DMS 273 (cell line): ENCODE measurements around the gene CDK6.
A peak's percentile ranks its signal among the peaks of the same experiment; 100 is the strongest.
"Not testable (repeated sequence)": the region's sequence is repeated elsewhere in the genome, so short reads cannot be mapped to it uniquely, and the experiment has no call there.

ENCODE experiments used
- DNase-seq: peaks from one replicate; lab custom pipeline; 2025; ENCODE audit not compliant: unreplicated experiment; lab: John Stamatoyannopoulos, UW

The CDK6 gene

DNA sequence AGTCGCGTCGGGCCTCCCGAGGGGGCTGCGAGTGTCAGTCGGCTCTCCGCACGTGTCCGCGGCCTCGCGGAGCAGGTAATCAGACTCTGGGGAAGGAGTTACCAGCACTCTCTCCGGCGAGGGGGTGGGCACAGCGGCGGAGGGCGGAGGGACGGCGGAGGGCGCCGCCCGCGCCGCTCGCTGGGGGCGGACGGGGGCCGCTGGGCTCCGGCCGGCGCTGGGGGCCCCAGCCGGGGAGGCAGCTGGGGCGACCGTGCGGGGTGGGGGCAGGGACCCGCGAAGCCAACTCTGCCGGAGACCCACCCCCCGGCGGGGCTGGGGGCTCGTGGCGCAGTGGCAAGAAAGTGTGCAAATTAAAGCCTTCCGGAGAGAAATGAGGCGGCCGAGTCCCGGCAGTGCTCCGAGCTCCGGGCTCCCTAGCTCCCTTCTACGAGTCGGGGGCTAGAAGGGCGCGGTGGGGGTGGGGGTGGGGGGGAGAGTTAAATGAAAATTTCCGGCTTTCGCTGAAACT lies at the start of gene CDK6:
CDK6 (minus strand) TSS at position 85 of the 511 bp plus-strand sequence. CDS start 3,250 bp downstream, outside the sequence.
- DNase-seq = peak; percentile 90

DNA sequence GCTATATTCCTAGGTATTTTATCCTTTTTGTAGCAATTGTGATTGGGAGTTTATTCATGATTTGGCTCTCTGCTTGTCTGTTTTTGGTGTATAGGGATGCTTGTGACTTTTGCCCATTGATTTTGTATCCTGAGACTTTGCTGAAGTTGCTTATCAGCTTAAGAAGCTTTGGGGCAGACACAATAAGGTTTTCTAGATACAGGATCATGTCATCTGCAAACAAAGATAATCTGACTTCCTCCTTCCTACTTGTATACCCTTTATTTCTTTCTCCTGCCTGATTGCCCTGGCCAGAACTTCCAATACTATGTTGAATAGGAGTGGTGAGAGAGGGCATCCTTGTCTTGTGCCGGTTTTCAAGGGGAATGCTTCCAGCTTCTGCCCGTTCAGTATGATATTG lies 49.7 kb upstream of the CDK6 start:
- DNase-seq = not testable (repeated sequence)

DNA sequence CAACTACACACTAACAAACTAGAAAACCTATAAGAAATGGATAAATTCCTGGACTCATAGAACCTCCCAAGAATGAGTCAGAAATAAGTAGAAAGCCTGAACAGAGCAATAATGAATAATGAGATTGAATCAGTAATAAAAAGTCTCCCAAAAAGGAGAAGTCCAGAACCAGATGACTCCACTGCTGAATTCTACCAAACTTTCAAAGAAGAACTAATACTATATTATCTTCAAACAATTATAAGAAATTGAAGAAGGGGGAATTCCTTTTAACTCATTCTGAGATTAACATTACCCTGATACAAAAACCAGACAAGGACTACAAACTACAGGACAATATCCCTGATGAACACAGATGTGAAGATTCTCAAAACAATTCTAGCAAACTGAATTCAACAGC lies 47.8 kb upstream of the CDK6 start:
- DNase-seq = no peak

DNA sequence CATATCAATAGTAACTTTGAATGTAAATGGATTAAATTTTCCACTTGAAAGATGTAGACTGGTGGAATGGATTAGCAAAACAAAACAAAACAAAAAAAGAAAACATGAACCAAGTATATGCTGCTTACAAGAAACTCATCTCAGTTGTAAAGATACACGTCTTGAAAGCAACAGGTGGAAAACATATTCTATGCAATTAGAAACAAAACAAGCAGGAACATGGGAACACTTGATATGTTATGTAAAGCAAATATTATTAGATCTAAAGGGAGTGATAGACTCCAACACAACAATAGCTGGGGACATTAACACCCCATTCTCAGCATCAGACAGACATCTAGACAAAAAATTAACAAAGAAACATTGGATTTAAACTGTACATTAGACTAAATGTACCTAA lies 46.4 kb upstream of the CDK6 start:
- DNase-seq = no peak

DNA sequence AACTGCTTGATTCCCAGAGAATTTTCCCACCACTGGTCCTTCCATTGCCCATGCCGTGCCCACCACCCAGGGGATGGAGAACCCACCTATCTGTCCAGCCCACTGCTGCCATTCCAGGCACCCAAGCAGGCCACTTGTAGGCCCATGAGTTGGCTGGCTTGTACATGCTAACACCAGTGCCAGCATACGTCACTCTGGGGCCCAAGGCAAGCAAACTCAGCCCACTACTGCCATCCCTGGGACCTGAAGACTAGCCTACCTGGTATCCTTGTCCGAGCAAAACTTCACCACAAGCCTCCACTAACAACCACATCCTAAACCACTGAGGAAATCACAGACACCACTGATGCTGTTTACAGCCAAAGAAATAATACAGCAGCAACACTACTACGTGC lies 44.7 kb upstream of the CDK6 start:
- DNase-seq = no peak

DNA sequence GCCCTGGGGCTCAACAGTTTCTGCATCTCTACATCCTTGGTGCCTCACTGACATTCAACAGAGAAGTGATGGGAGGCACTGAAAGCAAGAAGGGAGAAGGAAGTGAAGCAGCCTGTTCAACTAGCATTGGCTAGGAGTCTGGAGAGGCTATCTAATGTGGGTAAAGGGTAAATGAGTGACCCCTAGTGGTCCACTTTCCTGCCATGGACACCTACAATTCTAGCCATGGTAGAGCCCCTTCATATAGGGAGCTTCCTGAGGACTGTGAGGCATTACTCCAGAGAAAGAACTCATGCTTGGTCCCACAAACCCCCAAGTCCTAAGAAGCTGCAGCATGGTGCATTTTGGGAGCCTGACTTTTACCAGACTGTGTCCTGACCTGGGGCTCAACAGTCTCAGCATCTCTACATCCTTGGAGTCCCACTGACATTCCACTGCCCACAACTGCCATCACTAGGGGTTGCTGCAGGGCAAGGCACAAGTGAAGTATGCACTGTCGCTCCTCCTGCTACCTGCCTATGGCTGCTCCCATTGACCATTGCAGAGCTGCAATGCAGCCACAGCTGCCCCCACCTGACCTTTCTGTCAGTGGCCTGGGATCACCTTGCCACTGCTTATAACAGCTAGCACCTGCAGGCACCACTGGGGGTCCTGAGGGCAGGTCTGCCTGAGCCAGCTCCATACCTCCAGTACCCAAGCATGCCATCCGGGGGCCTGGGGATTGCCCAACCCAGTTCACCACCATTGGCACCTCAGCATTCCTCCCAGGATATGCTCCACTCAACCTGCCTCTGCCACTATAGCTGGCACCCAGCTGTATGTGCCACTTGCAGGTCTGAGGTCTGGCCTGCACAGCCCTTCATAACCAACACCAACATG lies 44.1 kb upstream of the CDK6 start:
- peak; percentile 47 for DNase-seq

DNA sequence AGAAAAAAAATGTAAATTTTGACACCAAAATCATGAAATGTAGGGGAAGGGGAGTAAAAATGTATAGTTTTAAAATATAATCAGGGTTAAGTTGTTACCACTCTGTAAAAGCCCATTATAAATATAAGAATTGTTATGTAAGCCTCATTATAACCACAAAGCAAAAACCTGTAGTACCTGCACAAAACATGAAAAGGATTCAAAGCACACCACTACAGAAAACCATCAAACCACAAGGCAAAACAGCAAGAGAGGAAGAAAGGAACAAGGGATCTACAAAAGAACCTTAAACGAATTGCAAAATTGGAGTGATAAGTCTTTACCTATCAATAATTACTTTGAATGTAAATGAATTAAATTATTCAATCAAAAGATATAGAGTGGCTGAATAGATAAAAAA lies 41.0 kb upstream of the CDK6 start:
- DNase-seq = no peak

DNA sequence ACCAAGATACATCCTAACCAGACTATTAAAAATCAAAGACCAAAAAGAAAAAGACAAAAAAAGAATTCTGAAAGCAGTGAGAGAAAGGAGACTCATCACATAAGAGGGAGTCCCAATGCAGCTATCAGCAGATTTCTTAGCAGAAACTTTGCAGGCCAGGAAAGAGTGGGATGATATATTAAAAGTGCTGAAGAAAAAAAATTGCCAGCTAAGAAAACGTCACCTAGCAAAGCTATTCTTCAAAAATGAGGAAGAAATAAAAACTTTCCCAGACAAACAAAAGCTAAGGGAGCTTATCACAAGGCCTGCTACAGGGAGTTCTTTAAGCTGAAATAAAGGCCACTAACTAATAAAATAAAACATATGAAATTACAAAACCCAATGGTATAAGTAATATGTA lies 40.5 kb upstream of the CDK6 start:
- DNase-seq = no peak

DNA sequence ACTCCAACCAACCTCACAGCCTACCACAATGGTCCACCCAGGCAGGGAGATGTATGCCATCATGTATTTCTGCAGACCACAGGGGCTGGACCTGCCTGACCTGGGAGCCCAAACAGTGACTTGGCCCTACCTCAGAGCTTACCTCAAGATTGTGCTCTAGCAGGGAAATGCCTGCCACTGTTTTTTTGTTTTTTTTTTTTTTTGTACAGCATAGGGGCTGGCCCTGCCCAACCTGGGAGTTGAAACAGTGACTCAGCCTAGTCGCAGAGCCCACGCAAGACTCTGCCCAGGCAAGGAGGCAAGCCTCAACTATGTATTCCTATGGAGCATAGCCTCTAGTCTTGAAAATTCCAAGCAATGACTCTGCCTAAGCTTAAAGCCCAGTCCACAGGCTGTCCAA lies 39.3 kb upstream of the CDK6 start:
- no peak for DNase-seq

DNA sequence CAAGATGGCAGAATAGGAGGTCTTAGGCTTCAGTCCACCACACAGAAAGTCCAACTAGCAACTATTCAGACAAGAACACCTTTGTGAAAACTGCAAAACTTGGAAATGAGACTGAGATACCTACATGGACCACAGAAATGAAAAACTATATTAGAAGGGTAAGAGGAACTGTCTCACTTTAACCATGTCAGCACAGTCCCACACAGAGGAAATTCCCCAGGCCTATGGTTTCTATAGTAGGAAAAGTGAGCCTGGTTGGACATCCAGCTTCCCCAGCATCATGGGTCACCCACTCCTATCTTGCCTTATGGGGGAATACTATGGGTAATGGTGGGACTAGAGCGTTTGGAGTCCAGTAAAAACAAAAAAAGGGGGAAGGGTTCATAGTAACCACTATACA lies 38.8 kb upstream of the CDK6 start:
- DNase-seq = no peak

DNA sequence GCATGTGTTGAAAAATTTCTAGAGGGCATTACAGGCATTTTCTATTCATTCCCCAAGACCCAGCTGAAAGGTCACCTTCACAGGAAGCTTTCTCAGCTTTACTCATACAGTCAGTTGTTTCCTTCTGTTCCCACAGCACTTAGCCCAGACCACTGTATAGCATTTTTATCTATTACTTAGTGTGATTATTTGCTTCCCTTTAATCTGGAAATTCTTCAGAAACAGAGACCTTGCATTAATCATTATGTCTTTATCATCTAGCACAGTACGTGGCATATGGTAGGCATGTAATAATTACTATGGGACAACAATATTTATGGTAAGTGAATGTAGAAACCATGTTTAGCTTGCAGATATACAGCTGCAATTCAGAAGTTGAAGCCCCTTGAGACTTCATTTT lies 38.2 kb upstream of the CDK6 start:
- no peak for DNase-seq

DNA sequence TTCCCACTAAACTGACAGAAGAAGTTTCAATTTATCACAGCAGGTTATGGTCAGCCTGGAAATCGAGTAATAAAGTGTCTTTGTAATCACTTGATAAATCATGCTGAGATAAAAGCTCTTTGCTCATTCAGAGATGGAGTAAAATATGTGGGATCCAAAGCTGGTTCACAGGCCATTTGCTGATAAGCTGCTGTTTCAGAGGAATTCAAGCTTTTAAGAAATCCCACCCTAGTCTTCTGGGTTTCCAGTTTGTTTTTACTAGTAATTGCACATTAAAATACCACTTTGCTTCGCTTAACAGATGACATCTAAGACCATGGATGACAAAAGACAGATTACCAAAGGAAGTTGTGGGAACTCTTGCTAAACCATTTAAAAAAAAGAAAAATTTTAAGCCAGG lies 37.4 kb upstream of the CDK6 start:
- no peak for DNase-seq

DNA sequence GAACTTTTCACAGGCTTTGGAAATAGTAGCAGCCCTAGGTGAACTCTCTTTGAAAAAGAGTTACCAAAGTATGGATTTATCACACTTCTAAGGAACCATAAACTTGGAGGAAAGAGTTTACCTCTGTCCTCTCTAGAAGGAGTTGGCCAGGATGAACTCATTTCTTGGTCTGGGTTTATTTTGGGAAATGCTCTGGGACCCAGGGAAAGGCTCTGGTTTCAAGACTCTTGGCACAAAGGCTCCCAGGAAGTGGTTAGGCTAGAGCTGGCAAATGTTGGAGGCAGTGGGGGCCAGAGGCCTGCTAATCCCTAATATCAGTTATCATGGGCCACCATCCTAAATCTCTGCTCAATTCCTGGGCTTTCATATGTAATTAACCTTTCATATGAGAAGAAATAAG lies 36.3 kb upstream of the CDK6 start:
- DNase-seq = no peak

DNA sequence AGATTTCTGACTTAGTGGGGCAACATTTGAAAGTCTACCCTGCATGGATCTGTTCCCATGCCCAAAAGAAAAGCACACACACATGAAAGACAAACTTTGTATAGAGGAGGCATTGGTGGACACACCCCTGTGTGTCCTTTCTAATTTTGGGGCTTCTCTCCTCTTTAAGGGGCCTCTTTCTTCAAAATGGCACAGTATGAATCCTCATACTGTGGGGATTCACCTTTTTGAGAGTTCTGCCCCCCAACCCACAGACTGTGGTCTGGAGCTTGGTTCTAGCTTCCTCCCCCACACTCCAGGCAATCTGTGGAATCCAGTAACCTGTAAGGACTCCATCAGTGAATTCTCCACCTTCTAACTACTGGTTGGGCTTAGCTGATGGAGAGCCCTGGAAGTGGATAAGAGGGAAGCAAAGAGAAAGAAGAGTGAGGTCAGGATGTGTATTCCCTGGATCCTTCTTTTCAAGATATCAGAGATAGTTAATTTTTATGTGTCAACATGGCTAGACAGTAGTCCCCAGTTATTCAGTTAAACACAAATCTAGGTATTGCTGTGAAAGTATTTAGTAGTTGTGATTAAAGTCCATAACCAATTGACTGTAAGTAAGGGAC lies 32.4 kb upstream of the CDK6 start:
- no peak for DNase-seq

DNA sequence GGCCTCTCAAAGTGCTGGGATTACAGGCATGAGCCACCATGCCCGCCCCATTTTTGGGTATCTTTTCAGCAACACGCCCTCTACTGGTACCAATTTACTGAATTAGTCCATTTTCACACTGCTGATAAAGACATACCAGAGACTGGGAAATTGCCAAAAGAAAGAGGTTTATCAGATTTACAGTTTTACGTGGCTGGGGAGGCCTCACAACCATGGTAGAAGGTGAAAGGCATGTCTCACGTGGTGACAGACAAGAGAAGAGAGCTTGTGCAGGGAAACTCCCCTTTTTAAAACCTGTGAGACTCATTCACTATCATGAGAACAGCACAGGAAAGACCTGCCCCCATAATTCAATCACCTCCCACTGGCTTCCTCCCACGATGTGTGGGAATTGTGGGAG lies 27.8 kb upstream of the CDK6 start:
- DNase-seq = peak; percentile 61

DNA sequence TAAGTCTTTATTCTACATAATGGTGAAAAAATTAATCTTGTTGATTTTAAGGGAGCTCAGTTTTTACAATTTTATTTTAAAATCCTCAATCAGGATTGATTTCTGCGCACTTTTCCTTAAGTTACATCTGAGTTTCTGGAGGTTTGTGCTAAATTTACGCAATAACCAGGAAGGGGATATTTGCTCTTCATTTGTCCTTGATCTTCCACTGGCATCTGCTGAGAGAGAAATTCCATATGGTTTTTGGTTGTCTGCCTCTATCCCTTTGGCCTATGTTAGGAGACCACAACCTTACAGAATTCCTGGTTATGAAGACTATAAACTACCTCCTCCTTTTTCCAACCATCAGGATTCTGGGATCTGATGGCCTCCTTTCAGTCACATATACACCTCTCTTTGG lies 20.1 kb upstream of the CDK6 start:
- DNase-seq = no peak

DNA sequence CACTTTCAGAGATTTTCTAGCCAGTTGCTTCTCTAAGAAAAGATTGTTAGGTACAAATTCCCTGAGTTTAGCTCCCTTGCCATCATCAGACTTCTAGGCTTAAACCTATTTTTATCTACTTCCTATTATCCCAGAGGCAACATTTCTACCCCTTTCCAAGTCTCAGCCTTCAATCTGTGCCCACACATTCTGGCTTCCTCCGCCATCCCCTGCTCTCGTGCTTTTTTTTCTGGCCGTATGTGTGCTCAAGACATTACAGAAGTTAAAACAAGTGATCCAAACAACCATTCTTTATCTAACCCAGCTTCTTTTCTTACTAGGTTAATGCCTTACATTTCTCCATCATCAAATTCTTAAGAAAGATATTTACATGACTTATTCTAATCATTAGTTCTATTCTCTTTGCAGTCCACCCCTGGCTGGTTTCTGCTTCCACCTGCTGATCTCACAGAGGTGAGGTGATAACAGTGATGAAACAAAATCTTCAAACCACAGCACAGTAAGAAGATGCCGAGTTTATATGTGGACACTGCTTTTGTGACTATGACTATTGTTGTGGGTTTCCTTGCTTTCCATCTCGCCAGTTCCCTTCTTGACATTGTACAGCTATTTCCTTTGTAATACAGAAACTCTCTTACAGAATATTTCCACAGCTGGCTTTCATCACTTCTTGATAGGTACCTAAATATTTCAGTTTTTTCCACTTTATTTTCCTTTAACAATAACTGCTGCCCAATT lies 18.3 kb upstream of the CDK6 start:
- no peak for DNase-seq

DNA sequence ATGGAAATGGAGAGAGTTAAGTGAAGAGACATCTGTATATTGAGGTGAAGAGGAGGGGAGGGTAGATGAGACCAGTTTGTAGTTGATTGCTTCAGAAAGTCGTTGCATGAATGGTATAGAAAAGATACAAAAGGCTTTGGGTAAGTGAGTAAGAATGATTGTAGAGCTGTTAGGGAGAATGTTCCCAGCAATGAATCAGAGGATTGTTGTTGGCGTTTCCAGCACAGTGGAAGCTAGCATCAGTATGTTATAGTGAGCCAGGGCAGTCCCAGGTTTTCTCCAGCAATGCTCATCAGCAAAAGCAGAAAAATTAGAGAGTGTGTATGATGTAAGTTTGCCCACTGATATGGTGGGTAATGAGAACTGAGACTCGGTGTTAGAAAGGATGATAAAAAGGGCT lies 15.4 kb upstream of the CDK6 start:
- no peak for DNase-seq

DNA sequence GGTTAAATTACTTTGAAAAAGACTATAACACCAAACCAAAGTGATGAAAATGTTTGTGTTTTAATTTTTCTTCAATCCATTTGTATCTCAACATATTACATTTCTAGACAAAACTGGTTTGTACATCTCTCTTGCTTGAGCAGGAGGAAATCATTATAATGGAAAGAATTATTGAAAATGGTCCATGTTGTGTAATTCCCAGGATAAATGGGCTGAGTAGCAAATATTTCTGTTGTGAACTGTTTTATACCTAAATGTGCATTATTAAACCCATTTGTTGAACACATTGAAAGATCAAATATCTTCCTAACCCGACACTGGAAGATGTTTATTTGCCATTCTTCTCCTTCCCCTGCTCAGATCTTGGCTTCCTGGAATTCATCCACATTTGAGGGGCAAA lies 14.1 kb upstream of the CDK6 start:
- no peak for DNase-seq

DNA sequence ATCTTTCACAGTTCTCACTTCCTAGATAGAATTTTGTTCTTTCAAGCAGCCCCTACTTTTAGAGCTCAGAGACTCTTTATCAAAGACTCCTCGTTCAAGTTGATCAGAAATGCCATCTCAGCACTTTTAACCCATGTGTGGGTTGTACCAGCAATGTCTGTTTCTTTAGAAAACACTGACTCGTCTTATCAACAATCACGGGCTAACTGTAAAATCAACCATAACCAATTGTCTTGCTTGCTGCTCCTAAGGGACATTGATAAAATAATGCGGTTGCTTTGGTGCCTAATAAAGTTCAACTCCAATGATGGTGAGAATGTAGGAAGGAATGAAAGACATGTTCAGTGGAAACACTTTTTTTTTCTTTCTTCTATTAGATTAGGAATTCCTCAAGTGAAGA lies 12.9 kb upstream of the CDK6 start:
- no peak for DNase-seq

DNA sequence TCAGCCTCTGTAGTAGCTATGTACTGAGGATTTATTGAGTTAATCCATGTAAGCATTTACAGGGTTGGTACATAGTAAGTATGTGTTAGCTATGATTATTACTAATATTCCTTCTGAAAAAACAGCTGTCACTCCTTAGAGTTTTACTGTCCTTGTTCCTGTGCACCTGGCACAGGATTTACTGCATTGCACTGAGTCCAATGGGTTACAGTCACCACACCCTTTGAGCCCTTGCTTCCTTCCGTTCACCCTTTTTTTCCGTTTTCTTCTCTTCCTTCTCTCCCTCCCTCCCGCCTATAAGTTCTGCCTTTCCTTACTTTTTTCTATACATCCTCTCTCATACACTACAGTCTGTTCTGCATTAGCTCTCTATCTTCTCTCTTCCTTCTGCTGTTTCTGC lies 12.5 kb upstream of the CDK6 start:
- no peak for DNase-seq

DNA sequence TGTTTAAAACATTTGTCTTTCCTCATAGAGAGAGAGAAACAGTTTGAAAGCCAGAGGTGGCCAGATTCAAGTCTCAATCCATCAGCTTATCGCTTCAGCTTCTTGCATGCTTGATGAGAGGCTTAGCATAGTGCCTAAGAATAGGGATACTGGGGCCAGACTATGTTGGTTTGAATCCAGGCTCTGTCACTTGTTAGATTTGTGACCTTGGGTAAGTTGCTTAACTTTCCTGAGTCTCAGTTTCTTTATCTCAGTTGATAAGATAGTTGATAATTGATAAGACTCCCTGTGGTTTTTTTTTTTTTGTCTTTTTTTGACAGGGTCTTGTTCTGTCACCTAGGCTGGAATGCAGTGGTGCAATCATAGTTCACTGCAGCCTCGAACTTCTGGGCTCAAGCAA lies 12.1 kb upstream of the CDK6 start:
- no peak for DNase-seq
